Measurements from ENCODE around the gene SLC35F4.

Gene SLC35F4

DNA sequence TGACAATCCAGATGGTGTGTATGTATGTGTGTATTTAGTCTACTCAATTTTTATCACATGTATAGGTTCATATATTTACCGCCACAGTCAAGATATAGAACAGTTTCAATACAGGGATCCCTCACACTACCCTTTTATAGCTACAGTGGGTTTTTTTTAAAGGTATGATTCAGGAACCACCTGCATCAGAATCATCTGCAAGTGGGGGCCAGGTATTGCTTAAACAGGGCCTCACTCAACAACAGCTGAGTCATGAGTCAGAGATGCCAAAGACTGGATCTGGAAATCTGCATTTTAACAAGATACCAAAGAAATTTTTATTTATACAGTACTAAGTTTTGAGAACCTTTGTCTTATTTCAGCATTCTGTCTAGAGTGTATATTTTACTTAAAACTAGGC lies 117.6 kb downstream of the SLC35F4 start:
- Histone ChIP-seq H3K27ac (replicated peaks) (no peak overlapping the region), H3K4me3 (replicated peaks; ENCODE audit: insufficient read depth, low read length) (no peak overlapping the region), H3K27me3 (ENCODE audit: insufficient read depth, poor library complexity, severe bottlenecking) (no peaks in the 10 kb centered on the region)
- no peak for TF ChIP-seq POLR2AphosphoS5 (IDR thresholded peaks at IDR 0.05; ENCODE audit: low read depth)
- no peak for DNase-seq (ENCODE audit: low read depth in 1 of 2, low spot score in 1 of 2)

DNA sequence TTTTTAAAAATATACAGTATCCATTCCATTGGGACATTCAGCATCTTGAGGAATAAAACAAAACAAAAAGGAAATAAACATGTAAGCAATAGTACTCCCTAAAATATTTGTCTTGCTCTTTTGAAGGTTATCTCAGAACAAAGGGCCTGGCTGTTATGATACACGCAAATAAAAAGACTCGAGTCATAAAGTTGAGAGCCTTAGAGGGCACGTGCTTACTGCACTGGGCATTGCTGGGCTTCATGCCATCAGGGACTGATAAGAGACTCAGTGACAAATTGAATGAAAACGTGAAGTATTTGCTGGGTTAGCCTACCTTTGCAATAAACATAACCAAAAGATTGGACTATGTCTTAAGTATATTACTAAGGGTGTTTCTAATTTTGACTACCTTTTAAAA lies 118.9 kb downstream of the SLC35F4 start:
- TF ChIP-seq, protein P1, sequence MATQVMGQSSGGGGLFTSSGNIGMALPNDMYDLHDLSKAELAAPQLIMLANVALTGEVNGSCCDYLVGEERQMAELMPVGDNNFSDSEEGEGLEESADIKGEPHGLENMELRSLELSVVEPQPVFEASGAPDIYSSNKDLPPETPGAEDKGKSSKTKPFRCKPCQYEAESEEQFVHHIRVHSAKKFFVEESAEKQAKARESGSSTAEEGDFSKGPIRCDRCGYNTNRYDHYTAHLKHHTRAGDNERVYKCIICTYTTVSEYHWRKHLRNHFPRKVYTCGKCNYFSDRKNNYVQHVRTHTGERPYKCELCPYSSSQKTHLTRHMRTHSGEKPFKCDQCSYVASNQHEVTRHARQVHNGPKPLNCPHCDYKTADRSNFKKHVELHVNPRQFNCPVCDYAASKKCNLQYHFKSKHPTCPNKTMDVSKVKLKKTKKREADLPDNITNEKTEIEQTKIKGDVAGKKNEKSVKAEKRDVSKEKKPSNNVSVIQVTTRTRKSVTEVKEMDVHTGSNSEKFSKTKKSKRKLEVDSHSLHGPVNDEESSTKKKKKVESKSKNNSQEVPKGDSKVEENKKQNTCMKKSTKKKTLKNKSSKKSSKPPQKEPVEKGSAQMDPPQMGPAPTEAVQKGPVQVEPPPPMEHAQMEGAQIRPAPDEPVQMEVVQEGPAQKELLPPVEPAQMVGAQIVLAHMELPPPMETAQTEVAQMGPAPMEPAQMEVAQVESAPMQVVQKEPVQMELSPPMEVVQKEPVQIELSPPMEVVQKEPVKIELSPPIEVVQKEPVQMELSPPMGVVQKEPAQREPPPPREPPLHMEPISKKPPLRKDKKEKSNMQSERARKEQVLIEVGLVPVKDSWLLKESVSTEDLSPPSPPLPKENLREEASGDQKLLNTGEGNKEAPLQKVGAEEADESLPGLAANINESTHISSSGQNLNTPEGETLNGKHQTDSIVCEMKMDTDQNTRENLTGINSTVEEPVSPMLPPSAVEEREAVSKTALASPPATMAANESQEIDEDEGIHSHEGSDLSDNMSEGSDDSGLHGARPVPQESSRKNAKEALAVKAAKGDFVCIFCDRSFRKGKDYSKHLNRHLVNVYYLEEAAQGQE (IDR thresholded peaks at IDR 0.05; ENCODE audit: insufficient replicate concordance, low read depth): no peak
- TF ChIP-seq SPI1 (IDR thresholded peaks at IDR 0.05; ENCODE audit: borderline replicate concordance, low read depth): no peak
- TF ChIP-seq POLR2AphosphoS5 (IDR thresholded peaks at IDR 0.05; ENCODE audit: low read depth): no peak
- TF ChIP-seq, protein P2, sequence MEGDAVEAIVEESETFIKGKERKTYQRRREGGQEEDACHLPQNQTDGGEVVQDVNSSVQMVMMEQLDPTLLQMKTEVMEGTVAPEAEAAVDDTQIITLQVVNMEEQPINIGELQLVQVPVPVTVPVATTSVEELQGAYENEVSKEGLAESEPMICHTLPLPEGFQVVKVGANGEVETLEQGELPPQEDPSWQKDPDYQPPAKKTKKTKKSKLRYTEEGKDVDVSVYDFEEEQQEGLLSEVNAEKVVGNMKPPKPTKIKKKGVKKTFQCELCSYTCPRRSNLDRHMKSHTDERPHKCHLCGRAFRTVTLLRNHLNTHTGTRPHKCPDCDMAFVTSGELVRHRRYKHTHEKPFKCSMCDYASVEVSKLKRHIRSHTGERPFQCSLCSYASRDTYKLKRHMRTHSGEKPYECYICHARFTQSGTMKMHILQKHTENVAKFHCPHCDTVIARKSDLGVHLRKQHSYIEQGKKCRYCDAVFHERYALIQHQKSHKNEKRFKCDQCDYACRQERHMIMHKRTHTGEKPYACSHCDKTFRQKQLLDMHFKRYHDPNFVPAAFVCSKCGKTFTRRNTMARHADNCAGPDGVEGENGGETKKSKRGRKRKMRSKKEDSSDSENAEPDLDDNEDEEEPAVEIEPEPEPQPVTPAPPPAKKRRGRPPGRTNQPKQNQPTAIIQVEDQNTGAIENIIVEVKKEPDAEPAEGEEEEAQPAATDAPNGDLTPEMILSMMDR (IDR thresholded peaks at IDR 0.05; ENCODE audit: insufficient read depth, low read length): no peak
- TF ChIP-seq GABPA (IDR thresholded peaks at IDR 0.05; ENCODE audit: low read depth): no peak
- no peak overlapping the region for H3K27ac ChIP-seq (replicated peaks)
- no peak for DNase-seq (ENCODE audit: low read depth in 1 of 2, low spot score in 1 of 2)

DNA sequence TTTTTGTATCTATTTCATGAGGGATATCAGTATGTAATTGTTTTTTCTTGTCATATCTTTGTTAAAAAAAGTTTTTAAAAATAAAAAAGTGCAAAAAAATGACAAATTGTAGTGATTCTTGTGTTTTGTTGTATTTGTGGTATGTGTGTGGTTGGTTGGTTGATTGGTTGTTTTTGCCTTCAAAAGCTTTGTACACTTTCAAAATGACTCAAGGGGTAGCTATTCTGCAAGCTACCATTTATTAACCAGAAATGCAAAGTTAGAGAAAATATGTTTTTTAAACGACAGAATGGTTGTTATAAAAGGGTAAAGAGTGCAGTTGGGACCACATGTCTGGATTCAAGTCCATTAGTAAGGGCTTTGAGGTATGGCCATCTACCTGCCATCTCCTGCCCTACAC lies 119.3 kb downstream of the SLC35F4 start:
- no peak for DNase-seq (ENCODE audit: low read depth in 1 of 2, low spot score in 1 of 2)
- Histone ChIP-seq H3K4me3 (replicated peaks; ENCODE audit: insufficient read depth, low read length) (no peak overlapping the region), H3K27ac (replicated peaks) (no peak overlapping the region), H3K27me3 (ENCODE audit: insufficient read depth, poor library complexity, severe bottlenecking) (no peaks in the 10 kb centered on the region)
- TF ChIP-seq GABPA (IDR thresholded peaks at IDR 0.05; ENCODE audit: low read depth): no peak

More for the DNA sequence above, 118.9 kb downstream of the SLC35F4 start:
- no peak overlapping the region for H3K4me3 ChIP-seq (replicated peaks; ENCODE audit: insufficient read depth, low read length)
- no peaks in the 10 kb centered on the region for H3K27me3 ChIP-seq (ENCODE audit: insufficient read depth, poor library complexity, severe bottlenecking)

DNA sequence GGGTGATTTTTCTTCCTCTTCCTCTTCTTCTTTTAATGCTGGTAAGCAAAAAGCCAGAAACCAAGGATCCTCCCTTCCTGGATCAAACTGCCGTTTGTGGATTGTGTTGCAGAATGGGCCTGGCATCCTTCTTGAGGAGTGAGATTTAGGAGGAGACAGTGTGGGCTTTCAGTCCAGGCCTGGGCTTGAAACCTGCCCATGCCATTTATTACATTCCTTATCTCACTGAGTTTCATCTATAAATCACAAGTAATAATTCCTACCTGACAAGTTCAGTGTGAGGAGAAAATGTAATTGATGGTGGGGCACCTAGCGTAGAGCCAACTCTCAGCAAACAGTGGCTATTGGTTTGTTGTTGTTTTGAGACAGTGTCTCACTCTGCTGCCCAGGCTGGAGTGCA lies 126.4 kb downstream of the SLC35F4 start:
- Histone ChIP-seq H3K27ac (replicated peaks) (no peak overlapping the region), H3K4me3 (replicated peaks; ENCODE audit: insufficient read depth, low read length) (no peak overlapping the region), H3K27me3 (ENCODE audit: insufficient read depth, poor library complexity, severe bottlenecking) (no peaks in the 10 kb centered on the region)
- no peak for TF ChIP-seq GABPA (IDR thresholded peaks at IDR 0.05; ENCODE audit: low read depth)
- TF ChIP-seq, protein P1 (IDR thresholded peaks at IDR 0.05; ENCODE audit: insufficient replicate concordance, low read depth): no peak
- TF ChIP-seq, protein P2 (IDR thresholded peaks at IDR 0.05; ENCODE audit: insufficient read depth, low read length): no peak
- TF ChIP-seq POLR2AphosphoS5 (IDR thresholded peaks at IDR 0.05; ENCODE audit: low read depth): no peak
- TF ChIP-seq SPI1 (IDR thresholded peaks at IDR 0.05; ENCODE audit: borderline replicate concordance, low read depth): no peak
- DNase-seq (ENCODE audit: low read depth in 1 of 2, low spot score in 1 of 2): no peak

DNA sequence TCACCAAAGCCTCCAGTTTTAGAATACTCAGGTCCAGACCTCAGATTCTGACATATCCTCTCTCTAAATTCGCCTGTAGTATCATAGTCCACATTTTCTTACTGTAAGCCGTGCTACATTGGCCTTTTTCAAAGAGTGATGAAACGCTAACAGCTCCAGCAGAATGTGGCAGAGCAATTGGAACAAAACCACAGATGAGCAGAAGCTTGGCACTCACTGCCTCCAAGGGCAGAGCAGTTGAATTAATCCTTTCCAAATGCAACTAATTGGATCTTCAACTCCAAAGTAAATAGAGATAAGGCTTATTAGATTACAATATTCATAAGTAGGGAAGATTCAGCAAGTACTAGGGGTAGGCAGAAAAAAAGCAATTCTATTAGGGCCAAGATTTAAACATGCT lies 128.3 kb downstream of the SLC35F4 start:
- TF ChIP-seq POLR2AphosphoS5 (IDR thresholded peaks at IDR 0.05; ENCODE audit: low read depth): no peak
- H3K4me3 ChIP-seq (replicated peaks; ENCODE audit: insufficient read depth, low read length): no peak overlapping the region
- no peak for DNase-seq (ENCODE audit: low read depth in 1 of 2, low spot score in 1 of 2)
- H3K27ac ChIP-seq (replicated peaks): no peak overlapping the region
- H3K27me3 ChIP-seq (ENCODE audit: insufficient read depth, poor library complexity, severe bottlenecking): peaks cover 3% of the 10 kb centered on the region
